Measurements from ENCODE around the gene LYSMD4.
"Not testable (repeated sequence)": the region's sequence is repeated elsewhere in the genome, so short reads cannot be mapped to it uniquely, and the experiment has no call there.

The LYSMD4 gene

DNA sequence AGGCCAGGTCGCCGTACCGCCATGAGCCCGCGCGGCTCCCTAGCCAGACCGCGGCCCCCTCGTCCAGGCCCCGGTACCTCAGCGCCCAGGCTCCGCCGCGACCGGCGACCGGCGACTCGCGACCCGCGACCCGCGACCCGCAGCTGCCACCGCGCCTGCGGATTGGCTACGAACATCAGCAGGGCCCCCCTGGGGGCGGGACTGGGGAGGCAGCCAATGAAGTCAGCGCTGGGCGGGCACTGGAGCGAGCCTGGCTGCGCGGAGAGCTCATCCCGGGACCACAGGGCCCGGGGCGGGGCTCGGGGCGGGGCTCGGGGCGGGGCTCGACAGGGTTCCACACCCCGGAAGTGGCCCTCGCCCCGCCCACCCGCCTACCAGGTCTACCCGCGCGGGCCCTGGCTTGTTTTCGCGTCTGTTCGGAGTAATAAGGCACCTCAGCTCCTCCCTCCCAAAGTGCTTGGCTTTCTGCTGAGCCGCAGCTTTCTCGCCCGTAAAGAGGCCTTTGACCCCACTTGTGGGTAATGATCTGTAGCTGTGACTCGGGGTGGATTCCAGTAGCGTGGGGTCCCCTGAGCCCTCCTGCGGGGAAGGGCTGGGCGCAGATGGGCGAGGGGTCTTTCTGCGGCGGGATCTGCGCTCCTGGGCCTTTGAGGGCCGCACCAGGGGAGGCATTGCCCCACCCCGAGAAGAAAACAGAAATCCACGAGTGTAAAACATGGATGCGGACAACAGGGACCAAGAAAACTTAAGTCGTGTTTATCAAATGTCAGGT lies at the start of gene LYSMD4:
LYSMD4 (minus strand) TSS at position 170 of the 772 bp plus-strand sequence. CDS start 1,438 bp downstream, outside the sequence.
- peak; percentile 96 to 98 for DNase-seq (ENCODE audit: low read depth in 2 of 2)

DNA sequence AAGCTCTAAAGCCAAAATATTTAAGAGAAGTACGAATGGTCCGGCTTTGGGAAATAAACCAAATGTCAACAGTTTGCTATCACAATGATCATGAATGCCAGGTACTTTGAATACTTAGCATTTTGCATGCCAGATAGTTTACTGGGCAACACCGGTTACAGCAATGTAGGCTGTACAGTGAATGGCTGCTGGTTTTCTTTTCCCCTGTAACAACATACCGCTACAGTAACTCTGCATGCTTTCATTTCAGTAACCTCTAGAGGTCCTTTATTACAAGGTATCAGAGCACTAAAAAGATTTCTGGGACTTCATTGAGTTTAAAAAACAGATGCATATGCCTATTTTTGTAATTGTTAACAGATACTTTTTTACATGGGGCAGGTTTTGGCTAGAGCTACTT lies 48.8 kb upstream of the LYSMD4 start:
- DNase-seq (ENCODE audit: low read depth in 2 of 2) = not testable (repeated sequence)

- DNase-seq (ENCODE audit: low read depth in 2 of 2) = no peak
Measured at GRCh38 chr15:99777144-99777543, 43.9 kb upstream of the LYSMD4 start.

- DNase-seq (ENCODE audit: low read depth in 2 of 2) = no peak
Measured at GRCh38 chr15:99764522-99764921, 31.3 kb upstream of the LYSMD4 start.

DNA sequence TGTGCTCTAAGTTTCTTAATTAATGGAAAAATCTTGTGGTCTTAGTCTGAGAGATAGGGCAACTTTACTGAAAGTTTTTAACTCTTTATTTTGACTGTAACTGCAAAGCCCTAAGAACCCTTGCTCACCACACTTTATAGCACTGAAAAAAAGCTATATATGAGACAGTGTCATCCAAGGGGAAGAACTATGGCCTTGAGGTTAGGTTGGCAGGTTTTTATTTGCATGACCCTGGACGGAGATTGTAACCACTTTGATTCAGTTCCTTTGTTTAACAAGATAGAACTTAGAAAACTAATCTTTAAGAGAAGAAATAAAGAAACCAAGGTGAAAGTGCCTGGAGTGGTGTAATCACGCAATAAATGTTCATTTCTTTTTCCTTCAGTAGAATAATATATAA lies 30.6 kb upstream of the LYSMD4 start:
- no peak for DNase-seq (ENCODE audit: low read depth in 2 of 2)

DNA sequence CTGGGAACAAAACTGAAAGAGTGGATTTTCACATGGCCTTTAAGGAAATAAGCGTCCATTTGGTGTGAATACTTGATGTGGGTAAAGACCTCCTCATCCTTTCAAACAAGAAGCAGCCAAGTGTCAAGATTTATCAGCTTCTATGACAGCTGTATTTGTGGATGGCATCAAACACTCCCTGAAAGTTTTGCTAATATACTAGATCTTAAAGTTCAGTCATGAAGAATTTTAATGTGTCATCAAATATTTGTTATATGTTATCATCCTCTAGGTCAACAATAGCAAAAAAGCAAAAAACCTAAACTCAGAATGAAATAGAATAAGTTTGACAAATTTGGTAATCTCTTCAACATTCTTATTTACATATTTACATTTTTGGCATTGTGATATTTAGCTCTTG lies 29.1 kb upstream of the LYSMD4 start:
- DNase-seq (ENCODE audit: low read depth in 2 of 2) = no peak

DNA sequence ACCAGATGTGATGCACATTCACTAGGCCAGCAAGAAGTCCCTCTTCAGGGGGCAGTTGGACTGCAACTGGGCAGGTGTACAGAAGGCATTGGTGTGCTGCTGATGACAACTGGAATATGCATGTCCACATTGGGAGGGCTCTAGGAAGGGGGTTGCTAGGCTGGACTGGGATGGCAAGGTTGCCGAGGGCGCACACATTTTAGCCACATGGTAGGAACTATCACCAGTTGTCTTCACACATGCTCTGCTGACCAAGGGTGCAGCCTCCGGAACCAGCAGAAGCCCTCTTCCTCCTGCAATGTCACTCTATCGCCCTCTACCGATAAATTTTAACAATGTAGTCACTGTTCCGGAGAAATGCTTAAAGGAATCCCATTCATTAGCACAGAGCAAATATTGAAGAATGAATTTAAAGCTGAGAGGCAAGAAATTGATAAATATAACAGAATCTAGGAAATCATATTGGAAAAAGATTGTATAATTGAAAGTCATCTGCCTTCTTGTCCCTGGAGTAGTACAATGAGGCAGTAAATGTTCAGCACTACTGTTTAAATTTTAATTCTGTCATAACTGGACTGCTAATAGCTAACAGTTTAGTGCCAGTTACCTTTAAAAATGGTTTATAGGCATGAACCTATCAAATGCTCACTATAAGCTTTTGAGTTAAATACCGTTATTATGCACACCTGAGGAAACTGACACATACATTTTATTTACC lies 22.6 kb upstream of the LYSMD4 start:
- peak in 1 of 2 donors; percentile 2 for DNase-seq (ENCODE audit: low read depth in 2 of 2)

DNA sequence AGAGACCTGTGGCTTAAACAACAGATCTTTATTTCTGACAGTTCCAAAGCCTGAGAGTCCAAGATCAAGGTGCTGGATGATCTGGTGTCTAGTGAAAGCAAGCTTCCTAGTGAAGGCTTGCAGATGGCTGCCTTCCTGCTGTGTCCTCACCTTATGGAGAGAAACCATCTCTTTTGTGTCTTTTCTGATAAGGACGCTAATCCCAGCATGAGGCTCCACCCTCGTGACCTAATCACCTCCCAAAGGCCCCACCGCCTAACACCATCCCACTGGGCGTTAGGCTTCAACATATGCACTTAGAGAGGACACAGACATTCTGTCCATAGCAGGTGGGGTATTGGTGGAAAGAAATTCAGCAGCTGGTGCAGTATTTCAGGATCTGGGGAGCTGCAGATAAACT lies 19.8 kb upstream of the LYSMD4 start:
- no peak for DNase-seq (ENCODE audit: low read depth in 2 of 2)

GRCh38 chr15:99752556-99752955 lies 19.3 kb upstream of the LYSMD4 start:
- no peak for DNase-seq (ENCODE audit: low read depth in 2 of 2)

DNA sequence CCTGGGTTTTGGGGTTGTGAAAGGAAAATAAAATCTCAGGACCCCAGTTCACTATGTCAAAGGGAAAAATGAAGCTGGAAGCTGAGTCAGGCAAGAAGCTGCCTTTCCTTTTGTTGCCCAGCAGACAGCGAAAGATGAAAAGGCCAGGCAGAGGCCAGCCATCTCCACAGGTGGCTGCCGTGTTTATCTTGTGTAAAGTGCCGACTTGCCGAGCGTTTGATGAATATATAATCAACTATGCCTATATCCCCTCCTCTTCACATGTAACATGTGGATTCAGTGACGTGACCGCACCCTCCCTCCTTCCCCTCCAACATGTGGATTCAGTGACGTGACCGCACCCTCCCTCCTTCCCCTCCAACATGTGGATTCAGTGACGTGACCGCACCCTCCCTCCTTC lies 17.1 kb upstream of the LYSMD4 start:
- DNase-seq (ENCODE audit: low read depth in 2 of 2) = not testable (repeated sequence)

DNA sequence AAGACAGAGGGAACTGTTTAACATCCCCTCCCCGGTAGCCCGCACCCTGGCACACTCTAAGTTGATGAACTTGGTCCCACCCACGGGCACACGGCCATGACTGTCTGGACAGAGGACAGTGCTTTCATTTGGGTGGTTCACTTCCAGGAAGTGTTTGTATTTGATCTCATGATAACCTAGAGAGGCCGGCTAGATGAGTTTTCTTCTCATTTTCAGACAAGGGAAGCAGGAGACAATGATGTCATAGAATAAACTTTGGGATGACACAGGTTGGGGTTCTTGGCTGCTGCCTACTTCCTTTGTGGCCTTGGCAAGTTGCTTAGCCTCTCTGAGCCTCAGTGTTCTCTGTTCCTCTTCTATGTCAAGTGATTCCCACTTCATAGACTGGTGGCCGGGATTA lies 16.1 kb upstream of the LYSMD4 start:
- no peak for DNase-seq (ENCODE audit: low read depth in 2 of 2)

DNA sequence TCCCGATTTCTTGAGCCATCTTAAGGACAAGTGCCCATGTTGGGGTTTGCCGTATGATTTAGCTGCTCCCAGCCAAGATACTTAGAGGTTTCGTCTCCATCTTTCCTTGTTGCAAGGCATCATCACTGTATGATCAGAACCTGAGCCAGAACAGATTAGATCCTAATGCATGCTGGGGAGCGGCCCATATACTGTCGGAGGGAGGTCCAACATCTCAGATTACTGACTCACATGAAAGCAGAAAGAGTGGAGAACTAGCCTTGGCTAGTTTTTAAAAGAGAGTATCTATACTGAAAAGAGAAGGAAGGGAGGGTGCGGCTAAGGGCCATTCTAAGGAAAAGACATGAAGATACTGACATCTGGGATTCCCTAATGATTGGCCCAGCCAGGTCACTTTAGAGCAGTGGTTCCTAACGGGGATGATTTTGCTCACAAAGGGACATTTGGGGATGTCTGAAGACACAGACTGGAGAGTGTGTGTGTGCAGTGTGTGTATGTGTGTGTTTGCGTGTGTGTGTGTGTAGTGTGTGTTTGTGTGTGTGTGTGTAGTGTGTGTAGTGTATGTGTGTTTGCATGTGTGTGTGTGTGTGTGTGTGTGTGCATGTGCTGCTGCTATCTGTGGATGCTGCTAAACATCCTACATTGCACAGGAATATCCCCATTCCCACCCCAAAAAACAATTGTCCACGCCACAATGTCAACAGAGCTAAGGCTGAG lies 12.3 kb upstream of the LYSMD4 start:
- no peak for DNase-seq (ENCODE audit: low read depth in 2 of 2)

DNA sequence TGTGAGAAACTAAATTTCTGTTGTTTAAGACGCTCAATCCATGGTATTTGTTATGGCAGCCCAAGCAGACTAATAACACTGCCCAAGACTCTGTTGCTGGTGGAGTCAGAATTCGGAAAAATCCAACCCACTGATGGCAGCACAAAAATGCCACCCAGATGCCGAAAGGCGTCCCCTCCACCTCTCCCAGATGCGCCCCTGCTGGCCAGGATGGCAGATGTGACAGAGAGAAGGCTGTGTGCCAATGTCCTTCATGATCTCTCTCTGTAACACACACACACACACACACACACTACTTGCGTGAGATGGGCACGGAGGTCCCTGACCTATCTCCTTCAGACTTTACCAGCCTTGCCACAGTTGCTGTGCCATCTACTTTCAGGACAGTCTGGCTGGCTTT lies 10.9 kb upstream of the LYSMD4 start:
- no peak for DNase-seq (ENCODE audit: low read depth in 2 of 2)

DNA sequence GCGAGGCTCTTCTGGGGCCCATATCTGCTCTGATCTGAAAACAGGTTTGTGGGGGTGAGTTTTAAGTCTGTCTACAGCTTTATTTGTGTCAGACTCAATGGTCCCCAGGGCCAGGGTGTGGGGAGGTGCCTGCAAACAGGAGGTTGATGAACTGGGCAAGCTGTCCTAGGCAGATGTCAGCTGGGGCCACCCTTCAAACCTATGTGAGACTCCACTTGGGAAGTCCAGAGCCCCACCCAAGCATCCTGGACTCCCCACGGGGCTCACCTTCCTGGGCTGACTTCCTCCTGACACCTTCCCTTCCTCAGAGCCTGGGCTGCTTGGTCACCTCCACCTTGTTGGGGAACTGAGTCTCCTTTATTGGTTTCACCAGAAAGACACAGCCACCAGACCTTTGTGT lies 8.6 kb upstream of the LYSMD4 start:
- no peak for DNase-seq (ENCODE audit: low read depth in 2 of 2)

GRCh38 chr15:99738021-99738847 lies 5.0 kb upstream of the LYSMD4 start:
- DNase-seq (ENCODE audit: low read depth in 2 of 2) = no peak

DNA sequence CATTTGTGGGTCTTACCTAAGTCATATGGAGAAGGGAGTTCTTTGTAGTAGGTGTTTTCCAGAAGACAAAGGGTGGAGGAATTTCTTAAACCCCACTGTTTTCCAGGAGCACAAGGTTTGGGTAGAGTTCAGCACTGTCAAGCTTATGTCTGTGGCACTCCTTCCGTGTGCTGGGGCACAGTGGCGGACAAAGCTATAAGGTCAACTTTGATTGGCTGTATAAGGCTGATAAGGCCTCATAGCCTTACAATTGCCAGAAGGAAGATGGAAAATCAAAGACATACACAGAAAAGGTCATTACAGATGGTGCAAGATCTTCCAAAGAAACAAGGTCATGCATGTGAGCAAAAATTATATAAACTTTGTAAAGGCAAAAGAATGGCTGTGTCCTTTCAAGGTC lies 3.5 kb upstream of the LYSMD4 start:
- no peak for DNase-seq (ENCODE audit: low read depth in 2 of 2)

DNA sequence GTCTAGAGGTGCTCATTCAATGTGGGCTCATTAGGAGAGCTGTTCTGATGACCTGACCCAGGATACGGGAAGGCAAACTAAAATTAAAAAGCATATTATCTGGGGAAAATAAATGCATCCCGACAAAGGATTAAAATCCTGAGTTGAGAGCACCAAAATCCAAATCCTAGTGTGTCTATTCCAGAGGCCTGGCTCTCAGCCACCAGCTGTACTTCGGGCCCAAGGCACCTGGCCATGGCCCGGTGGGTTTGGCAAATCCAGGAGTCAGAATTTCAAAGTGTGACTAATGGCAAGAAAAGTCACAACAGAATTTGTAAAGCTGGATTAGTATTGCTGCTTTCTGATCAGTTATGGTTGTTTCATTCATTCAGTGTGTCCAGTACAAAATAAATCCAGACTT lies 2.6 kb upstream of the LYSMD4 start:
- DNase-seq (ENCODE audit: low read depth in 2 of 2) = no peak

DNA sequence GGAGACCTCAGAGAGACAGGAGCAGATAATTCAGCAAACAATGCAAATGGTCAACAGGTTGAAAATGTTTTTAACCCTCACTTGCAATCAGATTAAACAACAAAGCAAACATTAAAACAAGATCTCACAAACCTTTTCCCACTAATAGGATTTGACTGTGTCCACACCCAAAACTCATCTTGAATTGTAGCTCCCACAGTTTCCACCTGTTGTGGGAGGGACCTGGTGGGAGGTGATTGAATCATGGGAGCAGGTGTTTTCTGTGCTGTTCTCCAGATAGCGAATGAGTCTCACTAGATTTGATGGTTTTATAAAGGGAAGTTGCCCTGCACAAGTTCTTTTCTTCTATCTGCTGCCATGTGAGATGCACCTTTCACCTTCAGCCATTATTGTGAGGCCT lies 1.3 kb upstream of the LYSMD4 start:
- DNase-seq (ENCODE audit: low read depth in 2 of 2) = no peak

DNA sequence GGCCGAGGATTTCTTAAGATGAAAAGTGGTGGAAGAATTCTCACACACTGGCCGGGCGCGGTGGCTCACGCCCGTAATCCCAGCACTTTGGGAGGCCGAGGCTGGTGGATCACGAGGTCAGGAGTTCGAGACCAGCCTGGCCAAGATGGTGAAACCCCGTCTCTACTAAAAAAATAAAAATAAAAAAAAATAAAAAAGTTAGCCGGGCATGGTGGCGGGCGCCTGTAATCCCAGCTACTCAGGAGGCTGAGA lies 729 bp upstream of the LYSMD4 start:
- DNase-seq (ENCODE audit: low read depth in 2 of 2) = not testable (repeated sequence)

DNA sequence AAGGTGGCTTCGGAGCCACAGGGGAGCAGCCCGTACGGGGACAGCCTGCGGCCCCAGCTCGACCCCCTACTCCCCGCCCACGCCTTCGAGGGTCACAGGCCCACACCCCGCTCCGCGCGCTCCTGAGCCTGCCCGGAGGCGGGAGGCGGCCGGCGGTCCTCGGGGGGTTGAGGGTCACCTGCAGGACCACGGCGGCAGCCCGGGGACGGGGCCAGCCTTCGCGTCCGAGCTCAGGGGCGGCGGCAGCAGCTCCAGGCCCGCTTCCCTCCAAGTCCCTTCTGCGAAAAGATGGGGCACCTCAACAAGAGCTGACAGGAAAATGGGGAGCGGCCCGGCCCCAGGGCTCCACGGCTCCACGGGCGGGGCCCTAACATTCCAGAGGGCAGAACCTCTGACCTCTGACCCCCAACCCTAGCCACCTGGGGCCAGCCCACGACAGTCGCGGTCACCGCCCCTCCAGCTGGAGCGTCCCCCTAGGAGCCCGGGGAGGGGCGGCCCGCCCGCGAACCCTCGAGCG lies 428 bp downstream of the LYSMD4 start:
- no peak for DNase-seq (ENCODE audit: low read depth in 2 of 2)

DNA sequence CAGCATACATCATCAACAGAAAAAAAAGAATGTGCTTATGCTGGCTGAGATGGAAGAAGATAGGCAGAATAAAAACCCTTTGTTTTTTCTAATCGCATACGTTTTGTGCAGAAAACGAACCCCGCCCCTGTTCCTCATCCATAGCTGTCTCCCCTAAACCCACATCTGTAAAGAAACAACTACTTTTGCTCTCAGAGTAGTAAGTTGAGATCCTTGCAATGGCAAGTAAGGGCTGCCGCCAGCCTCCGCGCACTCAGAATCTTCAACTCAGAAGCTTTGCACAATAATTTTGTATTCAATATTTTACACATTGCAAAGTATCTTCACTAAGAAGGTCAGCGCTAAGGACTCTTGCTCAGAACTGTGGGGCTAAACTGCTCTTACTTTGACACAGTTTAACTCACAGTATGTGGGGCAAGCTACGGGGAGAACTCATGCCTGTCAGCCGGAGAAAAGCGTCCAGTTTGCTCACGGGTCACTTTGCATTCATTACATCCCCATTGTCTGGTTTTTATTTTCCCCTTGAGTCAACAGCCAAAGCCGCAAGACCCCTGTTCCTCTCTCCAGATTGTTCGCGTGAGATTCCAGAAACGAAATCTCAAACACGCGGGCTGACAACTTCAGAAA lies 1.0 kb downstream of the LYSMD4 start:
- DNase-seq (ENCODE audit: low read depth in 2 of 2) = no peak
